Activated CD8-positive, alpha-beta memory T cell treated with anti-CD3 and anti-CD28 coated beads for 48 hours (primary cell): ENCODE measurements around the gene KATNBL1.

Source experiments
- DNase-seq, 3 experiments: peaks; one replicate each; pipeline ENCODE4 v3.0.0-alpha.2; 2020; ENCODE audit warnings: low read depth in 2 of 3, low spot score in 2 of 3

Gene KATNBL1

GRCh38 chr15:34119291-34119690 lies 90.6 kb downstream of the KATNBL1 start:
- no peak for DNase-seq

GRCh38 chr15:34116620-34117019 lies 93.3 kb downstream of the KATNBL1 start:
- no peak for DNase-seq

GRCh38 chr15:34114739-34115138 lies 95.2 kb downstream of the KATNBL1 start:
- no peak for DNase-seq

DNA sequence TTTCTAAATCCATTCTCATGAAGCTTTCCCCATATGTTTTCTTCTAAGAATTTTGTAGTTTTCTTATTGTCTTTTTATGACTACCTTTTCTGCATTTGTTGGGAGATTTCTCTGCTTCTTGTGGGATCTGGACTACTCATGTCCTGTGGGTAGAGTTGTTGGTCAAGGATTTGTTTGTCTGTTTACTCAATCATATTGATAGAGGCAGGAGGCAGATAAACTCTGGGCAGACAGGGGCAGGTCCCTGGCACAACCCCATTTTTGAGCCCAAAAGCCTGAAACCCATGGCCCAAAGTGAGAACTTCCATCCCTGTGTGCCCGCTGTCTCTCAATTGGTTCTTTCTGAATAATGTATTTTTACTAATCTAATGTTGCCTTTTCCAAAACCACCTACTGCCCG lies 95.7 kb downstream of the KATNBL1 start:
- DNase-seq = no peak

- DNase-seq = no peak
These were observed 98.4 kb downstream of the KATNBL1 start for GRCh38 chr15:34111488-34111887.

DNA sequence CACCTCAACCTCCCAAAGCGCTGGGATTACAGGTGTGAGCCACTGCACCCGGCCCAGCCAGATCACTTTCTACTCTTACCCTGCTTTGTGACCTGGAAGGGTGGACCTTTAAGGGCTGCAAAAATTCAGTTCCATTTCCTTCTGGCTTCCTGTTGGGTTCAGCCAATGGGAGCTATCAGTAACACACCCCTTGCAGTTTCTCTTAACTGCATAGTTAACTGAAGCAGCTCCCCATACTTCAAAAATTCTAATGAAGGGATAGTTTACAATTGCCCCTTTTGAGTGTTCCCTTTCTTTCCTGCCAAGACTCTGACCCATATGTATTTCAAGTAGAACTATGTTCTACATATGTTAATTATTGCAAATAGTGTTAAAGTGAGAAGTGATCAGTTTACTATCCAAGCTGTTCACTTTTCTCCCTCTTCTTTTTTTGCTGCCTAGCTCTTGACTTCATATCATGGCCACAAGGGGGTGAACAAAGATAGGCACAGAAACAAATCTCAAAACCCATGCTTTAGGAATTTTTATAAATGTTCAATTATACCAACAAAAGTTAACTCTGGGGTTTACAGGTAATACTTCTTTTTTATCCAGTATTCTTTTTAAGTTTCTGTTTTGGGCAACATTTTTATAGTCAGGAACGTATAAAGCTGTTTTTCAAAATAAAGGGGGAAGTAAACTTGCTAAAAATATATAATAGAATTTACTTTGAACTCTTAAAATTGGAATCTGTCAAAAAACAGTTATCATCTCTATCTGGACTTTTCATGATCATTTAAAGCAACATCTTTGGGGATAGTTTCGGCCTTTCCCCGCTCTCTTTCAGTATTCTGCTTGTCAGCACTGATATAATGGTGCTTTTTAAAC lies 99.9 kb downstream of the KATNBL1 start:
- no peak for DNase-seq

DNA sequence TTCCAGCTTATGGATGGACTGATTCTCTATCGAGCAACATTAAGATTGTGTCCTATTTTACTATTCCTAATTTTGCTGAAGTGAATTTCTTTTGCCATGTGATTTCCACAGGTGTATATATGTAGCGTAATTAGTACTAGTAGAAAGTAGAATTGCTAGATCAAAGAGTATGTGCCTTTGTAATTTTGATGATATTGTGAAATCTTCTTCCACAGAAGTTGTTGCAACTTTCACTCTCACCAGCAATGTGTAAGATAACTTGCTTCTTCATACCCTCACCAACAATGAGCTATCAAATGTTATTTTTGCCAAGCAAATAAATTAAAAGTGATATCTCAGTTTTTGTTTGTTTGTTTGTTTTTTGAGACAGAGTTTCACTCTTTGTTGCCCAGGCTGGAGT lies 102.6 kb downstream of the KATNBL1 start:
- DNase-seq = no peak

DNA sequence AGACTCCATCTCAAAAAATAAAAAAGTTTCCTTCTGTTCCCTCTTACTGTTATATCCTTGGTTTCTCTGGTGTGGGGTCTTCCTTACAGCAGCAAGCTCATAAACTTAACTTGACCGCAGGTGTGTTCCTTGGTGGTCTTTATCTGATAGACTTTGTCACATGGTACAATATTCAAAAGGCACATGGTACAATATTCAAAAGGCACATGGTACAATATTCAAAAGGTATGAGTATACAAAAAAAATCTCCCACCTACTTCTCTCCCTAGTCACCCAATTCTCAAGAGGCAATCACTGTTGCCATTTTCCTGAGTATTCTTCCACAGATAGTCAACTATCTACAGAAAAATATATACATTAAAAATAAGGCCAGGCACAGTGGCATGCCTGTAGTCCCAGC lies 103.5 kb downstream of the KATNBL1 start:
- no peak for DNase-seq

DNA sequence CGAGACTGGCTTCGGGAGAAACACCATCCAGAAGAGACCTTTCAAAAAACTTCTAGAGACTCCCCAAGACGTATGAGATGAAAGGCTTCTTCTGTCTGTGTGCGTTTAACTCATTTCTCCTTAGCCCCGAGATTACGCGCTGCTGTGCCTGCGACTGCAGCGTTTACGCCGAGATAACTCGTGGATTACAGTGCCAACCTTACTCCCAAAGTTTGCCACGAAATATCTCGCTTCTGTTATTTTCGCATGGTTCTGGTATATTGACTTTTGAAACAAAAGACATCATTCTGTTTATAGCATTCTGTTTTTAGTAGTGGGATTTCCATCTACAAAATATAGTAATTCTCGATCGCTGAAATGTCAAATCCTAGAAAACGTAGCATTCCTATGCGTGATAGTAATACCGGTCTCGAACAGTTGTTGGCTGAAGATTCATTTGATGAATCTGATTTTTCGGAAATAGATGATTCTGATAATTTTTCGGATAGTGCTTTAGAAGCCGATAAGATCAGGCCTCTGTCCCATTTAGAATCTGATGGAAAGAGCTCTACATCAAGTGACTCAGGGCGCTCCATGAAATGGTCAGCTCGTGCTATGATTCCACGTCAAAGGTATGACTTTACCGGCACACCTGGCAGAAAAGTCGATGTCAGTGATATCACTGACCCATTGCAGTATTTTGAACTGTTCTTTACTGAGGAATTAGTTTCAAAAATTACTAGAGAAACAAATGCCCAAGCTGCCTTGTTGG lies 107.5 kb downstream of the KATNBL1 start:
- DNase-seq = no peak

DNA sequence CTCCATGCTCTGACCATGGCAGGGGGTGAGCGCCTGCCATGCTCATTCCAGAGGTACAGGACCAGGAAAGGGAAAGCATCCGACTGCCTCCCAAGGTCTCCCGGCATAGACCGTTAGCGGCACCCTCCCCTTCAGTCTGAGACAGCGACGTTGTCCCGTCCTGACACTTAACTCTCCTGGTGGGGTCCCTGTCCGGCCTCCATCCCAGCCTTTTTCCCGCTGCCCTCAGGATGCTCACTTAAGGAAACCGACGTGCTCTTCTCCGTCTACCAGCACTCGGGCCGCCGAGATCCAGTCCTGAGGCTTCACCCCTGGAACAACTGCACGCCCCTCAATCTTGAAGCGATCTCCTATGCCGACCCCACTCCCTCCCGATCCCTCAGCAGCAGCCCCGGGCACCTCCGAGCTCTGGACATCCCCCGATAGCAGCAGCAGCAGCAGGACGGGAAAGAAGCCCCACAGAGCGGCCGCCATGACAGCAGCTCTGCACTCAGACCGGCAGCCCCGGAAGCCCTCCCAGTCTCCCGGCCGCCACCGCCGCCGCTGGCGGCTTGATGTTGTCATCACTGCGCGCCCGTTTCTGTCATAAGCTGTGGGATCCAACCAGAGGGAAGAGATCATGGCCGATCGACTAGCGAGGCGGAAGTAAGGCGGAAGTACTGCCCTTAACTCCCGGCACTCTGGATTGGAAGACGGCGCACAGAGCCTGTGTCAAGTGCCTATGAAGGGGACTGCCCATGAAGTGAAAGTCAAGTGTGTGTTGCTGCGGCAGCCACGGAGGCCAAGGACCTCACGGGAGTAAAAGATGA lies 108.3 kb downstream of the KATNBL1 start, which contains the start of the genes EMC7 and PGBD4:
Gene EMC7 (minus strand): TSS at position 497 of the 809 bp plus-strand sequence. CDS start 23 bp downstream, at position 474.
Gene PGBD4 (plus strand): TSS at position 718 of the 809 bp plus-strand sequence. CDS start 449 bp downstream, outside the sequence.
- DNase-seq = peak; percentile 98 to 99 (median 99)

- no peak for DNase-seq
These were observed 110.0 kb downstream of the KATNBL1 start for GRCh38 chr15:34099914-34100313.
